ENCODE measurements around the gene RPP14. TPM values are rescaled to one million over a fixed set of nuclear protein-coding genes. Genes with fewer than 3 reads are reported as not detected.

RPP14 gene
- total RNA-seq, 1 experiment from 2014 or later, result 22.4 TPM

GRCh38 chr3:58291671-58292338, 14.2 kb upstream of the RPP14 start:
- ATAC-seq, result no peak
- CTCF ChIA-PET, result interaction anchor here (2.2 kb wide), 1 partner anchor 14 kb away, joined by 8 read pairs; the partner anchor contains the start of genes HTD2 and RPP14

More at GRCh38 chr3:58291671-58292338, 14.2 kb upstream of the RPP14 start:
- no peaks in the 10 kb centered on the region for H3K9me3 ChIP-seq (ENCODE audit: control insufficient read depth in 1 of 2, insufficient read depth in 1 of 2, low read depth in 1 of 2, low read length in 2 of 2)
- no peaks in the 10 kb centered on the region for H3K4me1 ChIP-seq (ENCODE audit: control insufficient read depth in 1 of 2, insufficient read depth in 2 of 2, low read length in 2 of 2)
- no peak overlapping the region for H3K27ac ChIP-seq (ENCODE audit: low read depth, low read length)
- no peaks in the 10 kb centered on the region for H3K9me2 ChIP-seq (ENCODE audit: insufficient read depth)
- intact Hi-C loops (cut with micrococcal nuclease), result no loop called here
- H3K9ac ChIP-seq (ENCODE audit: low read length), result no peak overlapping the region
- H3K27me3 ChIP-seq (ENCODE audit: insufficient read depth, low read length), result no peaks in the 10 kb centered on the region
- RAD21 ChIA-PET (ENCODE audit: low non-redundant PET in 1 of 2, low total read pairs in 2 of 2, uncharacterized antibody in 2 of 2, unreplicated experiment in 2 of 2), result no interaction called here
- no peaks in the 10 kb centered on the region for H4K20me1 ChIP-seq (ENCODE audit: insufficient read depth)
- no peak overlapping the region for H3K4me3 ChIP-seq (replicated peaks in 1 of 2; ENCODE audit: low read depth in 1 of 2, low read length in 2 of 2)
- no peak overlapping the region for H2AFZ ChIP-seq (ENCODE audit: low read depth, low read length, poor library complexity, severe bottlenecking)
- no TSS peak for BruUV-seq (replicated peaks)
- H3K4me2 ChIP-seq (ENCODE audit: low read length), result no peak overlapping the region
- peaks cover 0 to 3% of the 10 kb centered on the region in 2 experiments; a peak in 1 of 4 replicates for H3K36me3 ChIP-seq (ENCODE audit: control insufficient read depth in 1 of 2, insufficient read depth in 2 of 2, low read length in 2 of 2)
- POLR2A ChIA-PET, result no interaction called here
- H3K79me2 ChIP-seq (ENCODE audit: insufficient read depth, low read length), result no peaks in the 10 kb centered on the region
- DNase-seq (ENCODE audit: low read depth, low spot score), result no peak
- TF ChIP-seq, protein P1, sequence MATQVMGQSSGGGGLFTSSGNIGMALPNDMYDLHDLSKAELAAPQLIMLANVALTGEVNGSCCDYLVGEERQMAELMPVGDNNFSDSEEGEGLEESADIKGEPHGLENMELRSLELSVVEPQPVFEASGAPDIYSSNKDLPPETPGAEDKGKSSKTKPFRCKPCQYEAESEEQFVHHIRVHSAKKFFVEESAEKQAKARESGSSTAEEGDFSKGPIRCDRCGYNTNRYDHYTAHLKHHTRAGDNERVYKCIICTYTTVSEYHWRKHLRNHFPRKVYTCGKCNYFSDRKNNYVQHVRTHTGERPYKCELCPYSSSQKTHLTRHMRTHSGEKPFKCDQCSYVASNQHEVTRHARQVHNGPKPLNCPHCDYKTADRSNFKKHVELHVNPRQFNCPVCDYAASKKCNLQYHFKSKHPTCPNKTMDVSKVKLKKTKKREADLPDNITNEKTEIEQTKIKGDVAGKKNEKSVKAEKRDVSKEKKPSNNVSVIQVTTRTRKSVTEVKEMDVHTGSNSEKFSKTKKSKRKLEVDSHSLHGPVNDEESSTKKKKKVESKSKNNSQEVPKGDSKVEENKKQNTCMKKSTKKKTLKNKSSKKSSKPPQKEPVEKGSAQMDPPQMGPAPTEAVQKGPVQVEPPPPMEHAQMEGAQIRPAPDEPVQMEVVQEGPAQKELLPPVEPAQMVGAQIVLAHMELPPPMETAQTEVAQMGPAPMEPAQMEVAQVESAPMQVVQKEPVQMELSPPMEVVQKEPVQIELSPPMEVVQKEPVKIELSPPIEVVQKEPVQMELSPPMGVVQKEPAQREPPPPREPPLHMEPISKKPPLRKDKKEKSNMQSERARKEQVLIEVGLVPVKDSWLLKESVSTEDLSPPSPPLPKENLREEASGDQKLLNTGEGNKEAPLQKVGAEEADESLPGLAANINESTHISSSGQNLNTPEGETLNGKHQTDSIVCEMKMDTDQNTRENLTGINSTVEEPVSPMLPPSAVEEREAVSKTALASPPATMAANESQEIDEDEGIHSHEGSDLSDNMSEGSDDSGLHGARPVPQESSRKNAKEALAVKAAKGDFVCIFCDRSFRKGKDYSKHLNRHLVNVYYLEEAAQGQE (IDR thresholded peaks at IDR 0.05; ENCODE audit: low read depth), result no peak
- TF ChIP-seq POLR2AphosphoS5 (IDR thresholded peaks at IDR 0.05; ENCODE audit: low read depth, low read length) (no peak), YY1 (IDR thresholded peaks at IDR 0.05; ENCODE audit: extremely low read depth, insufficient replicate concordance, low read depth, low read length) (no peak), POLR2A (IDR thresholded peaks at IDR 0.05; ENCODE audit: borderline replicate concordance, extremely low read depth, insufficient read depth, insufficient read length) (no peak), ZNF274 (IDR thresholded peaks at IDR 0.05; ENCODE audit: low read depth, low read length) (no peak)

All from HCT116 (cell line).